ENCODE measurements around the gene CD47.

Gene CD47

GRCh38 chr3:108093616-108094015, 2.8 kb upstream of the CD47 start:
- Histone ChIP-seq H3K36me3 (no peaks in the 10 kb centered on the region), H3K4me1 (peaks cover 21% of the 10 kb centered on the region), H4K20me1 (peaks cover 8% of the 10 kb centered on the region), H3K27ac (no peak overlapping the region), H3K9me3 (no peaks in the 10 kb centered on the region), H3K27me3 (no peaks in the 10 kb centered on the region), H3K4me2 (no peak overlapping the region), H3K4me3 (no peak overlapping the region), H3K9ac (no peak overlapping the region)
- no peak for TF ChIP-seq Cebpa-rat (IDR thresholded peaks at IDR 0.05)

DNA sequence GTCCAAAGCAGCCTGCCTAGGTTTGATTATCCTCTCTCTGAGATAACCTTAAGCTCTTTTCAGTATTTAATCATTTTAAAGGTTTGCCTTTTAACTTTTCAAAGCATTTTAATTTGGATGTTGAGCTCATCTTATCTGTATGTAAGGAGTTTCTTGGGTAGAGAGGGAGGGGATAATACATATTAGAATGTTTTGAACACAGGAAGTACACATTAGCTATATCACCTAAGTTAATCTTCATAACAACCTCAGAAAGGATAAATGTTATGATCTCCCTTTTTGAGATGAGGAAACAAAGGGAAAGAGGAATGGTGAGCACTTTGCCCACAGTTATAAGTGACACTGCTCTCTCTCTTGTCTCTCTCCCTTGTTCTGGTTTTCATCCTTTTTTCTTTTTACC, 2.2 kb upstream of the CD47 start:
- Histone ChIP-seq H3K27me3 (no peaks in the 10 kb centered on the region), H3K9me3 (no peaks in the 10 kb centered on the region), H3K27ac (no peak overlapping the region), H3K4me2 (peak overlapping the region; percentile 93), H3K36me3 (no peaks in the 10 kb centered on the region), H4K20me1 (peaks cover 14% of the 10 kb centered on the region), H3K9ac (no peak overlapping the region), H3K4me3 (no peak overlapping the region), H3K4me1 (peaks cover 27% of the 10 kb centered on the region)
- no peak for TF ChIP-seq Cebpa-rat (IDR thresholded peaks at IDR 0.05)

DNA sequence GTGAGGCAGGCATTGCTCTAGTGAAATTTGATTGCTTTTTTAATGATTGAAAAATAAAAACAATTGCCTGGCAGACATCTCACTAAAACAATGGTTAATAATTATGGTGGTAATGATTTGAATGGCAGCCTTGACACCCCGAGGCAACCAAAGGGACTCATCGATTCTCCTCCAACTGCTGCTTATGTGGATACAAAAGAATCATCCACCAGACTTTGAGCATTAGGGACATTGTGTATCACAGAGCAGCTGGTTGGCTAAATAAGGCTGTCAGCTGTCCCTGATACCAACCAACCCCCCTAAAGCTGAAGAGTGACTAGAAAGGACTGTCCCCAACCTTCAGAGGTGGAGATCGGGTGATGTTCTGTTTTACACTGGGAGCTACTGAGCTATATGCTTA, 1.7 kb upstream of the CD47 start:
- Histone ChIP-seq H3K27ac (no peak overlapping the region), H3K4me2 (peak overlapping the region; percentile 93), H3K9me3 (no peaks in the 10 kb centered on the region)

DNA sequence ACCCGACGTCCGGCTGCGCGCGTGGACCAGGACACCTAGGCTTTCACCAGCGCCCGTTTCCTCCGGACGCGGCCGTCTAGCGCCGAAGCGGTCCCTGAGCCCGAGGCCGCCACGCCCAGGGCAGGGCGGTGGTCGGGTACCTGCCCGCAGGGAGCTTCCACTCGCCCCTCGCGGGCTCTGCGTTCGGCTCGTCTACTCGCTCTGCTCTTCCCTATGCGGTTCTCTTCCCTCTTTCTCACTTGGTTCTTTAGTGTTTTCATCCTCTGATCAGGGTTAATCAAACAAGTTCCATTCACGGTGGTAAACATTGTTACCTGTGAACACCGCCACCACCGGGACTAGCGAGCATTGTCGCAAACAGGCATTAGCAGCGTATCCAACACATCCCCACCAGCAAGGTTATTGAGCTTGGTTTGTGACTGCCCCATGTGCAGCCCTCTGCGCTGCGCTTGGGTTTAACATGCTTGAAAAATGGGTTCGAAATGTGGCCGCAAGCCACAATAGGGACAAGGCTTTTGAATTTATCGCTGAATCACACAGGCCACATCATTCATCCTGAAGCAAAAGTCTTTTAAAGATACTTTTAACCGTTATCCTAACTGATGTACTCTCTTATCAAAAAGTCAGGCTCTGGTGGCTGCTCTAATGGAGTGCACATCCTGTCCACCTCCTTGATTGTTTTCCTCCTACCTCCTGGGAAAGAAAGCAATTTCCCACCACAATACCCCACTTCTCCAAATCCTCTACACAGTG, 843 bp upstream of the CD47 start:
- Histone ChIP-seq H3K27ac (peak overlapping the region; percentile 91), H3K4me1 (peaks cover 41% of the 10 kb centered on the region), H3K4me2 (peak overlapping the region; percentile 93), H3K27me3 (no peaks in the 10 kb centered on the region), H4K20me1 (peaks cover 27% of the 10 kb centered on the region), H3K4me3 (peak overlapping the region; percentile 86), H3K36me3 (peaks cover 8% of the 10 kb centered on the region), H3K9ac (peak overlapping the region; percentile 85), H3K9me3 (0 out of 2 replicates have a peak, but pooled peaks cover 1% of the 10 kb centered on the region)
- TF ChIP-seq Cebpa-rat (IDR thresholded peaks at IDR 0.05), result no peak

More for the DNA sequence above, 1.7 kb upstream of the CD47 start:
- Histone ChIP-seq H3K36me3 (no peaks in the 10 kb centered on the region), H3K9ac (no peak overlapping the region), H3K4me3 (no peak overlapping the region), H3K27me3 (no peaks in the 10 kb centered on the region), H3K4me1 (peaks cover 33% of the 10 kb centered on the region), H4K20me1 (peaks cover 19% of the 10 kb centered on the region)
- TF ChIP-seq Cebpa-rat (IDR thresholded peaks at IDR 0.05), result no peak

GRCh38 chr3:108090049-108090700, 656 bp downstream of the CD47 start:
- 0 out of 2 replicates have a peak, but pooled peaks cover 3% of the 10 kb centered on the region for H3K9me3 ChIP-seq
- H3K4me2 ChIP-seq, result peak overlapping the region; percentile 93
- peaks cover 17% of the 10 kb centered on the region for H3K36me3 ChIP-seq
- peak overlapping the region; percentile 91 for H3K27ac ChIP-seq
- H3K27me3 ChIP-seq, result no peaks in the 10 kb centered on the region
- H3K4me1 ChIP-seq, result peaks cover 46% of the 10 kb centered on the region
- peaks cover 39% of the 10 kb centered on the region for H4K20me1 ChIP-seq
- H3K4me3 ChIP-seq, result peak overlapping the region; percentile 86
- TF ChIP-seq Cebpa-rat (IDR thresholded peaks at IDR 0.05), result no peak
- H3K9ac ChIP-seq, result peak overlapping the region; percentile 85

- peaks cover 45% of the 10 kb centered on the region for H4K20me1 ChIP-seq
- H3K36me3 ChIP-seq, result peaks cover 23% of the 10 kb centered on the region
- H3K27me3 ChIP-seq, result no peaks in the 10 kb centered on the region
- peak overlapping the region; percentile 93 for H3K4me2 ChIP-seq
- no peak for TF ChIP-seq Cebpa-rat (IDR thresholded peaks at IDR 0.05)
- peak overlapping the region; percentile 91 for H3K27ac ChIP-seq
- H3K4me1 ChIP-seq, result peaks cover 46% of the 10 kb centered on the region
- H3K9me3 ChIP-seq, result 0 out of 2 replicates have a peak, but pooled peaks cover 3% of the 10 kb centered on the region
- H3K4me3 ChIP-seq, result peak overlapping the region; percentile 86
- H3K9ac ChIP-seq, result peak overlapping the region; percentile 85
Measured at GRCh38 chr3:108089579-108089978, 1.3 kb downstream of the CD47 start.

- 0 out of 2 replicates have a peak overlapping the region, but pooled peaks have one; percentile 91 for H3K27ac ChIP-seq
- 0 out of 2 replicates have a peak overlapping the region, but pooled peaks have one; percentile 85 for H3K9ac ChIP-seq
- peaks cover 46% of the 10 kb centered on the region for H3K4me1 ChIP-seq
- H3K4me2 ChIP-seq, result peak overlapping the region; percentile 93
- H3K9me3 ChIP-seq, result 0 out of 2 replicates have a peak, but pooled peaks cover 3% of the 10 kb centered on the region
- H3K36me3 ChIP-seq, result peaks cover 28% of the 10 kb centered on the region
- H4K20me1 ChIP-seq, result peaks cover 54% of the 10 kb centered on the region
- H3K4me3 ChIP-seq, result peak overlapping the region; percentile 86
- H3K27me3 ChIP-seq, result no peaks in the 10 kb centered on the region
- no peak for TF ChIP-seq Cebpa-rat (IDR thresholded peaks at IDR 0.05)
Measured at GRCh38 chr3:108088697-108089096, 2.1 kb downstream of the CD47 start.

DNA sequence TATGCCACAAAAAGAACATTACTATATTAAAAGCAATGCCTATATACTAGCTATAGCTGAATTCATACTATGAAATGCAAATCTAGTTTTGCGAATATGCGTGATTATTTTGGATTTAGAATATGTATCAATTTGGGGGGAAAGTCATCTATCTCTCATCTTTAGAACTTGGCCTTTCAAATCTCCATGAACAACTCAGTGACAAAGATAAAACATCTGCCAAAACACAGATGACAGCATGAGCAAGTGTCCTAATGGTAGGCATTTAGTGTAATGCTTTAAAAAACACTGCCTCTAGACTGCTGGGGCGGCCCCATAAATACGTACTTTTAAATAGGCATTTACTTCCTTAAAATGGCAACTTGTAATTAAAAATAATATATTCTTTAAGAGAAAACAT, 2.7 kb downstream of the CD47 start:
- Histone ChIP-seq H3K4me1 (peaks cover 46% of the 10 kb centered on the region), H3K4me2 (peak overlapping the region; percentile 93), H3K4me3 (peak overlapping the region; percentile 86; the same call in 1 of the 2 replicates), H3K27me3 (no peaks in the 10 kb centered on the region), H4K20me1 (peaks cover 60% of the 10 kb centered on the region), H3K9me3 (0 out of 2 replicates have a peak, but pooled peaks cover 3% of the 10 kb centered on the region), H3K27ac (no peak overlapping the region), H3K9ac (no peak overlapping the region), H3K36me3 (peaks cover 28% of the 10 kb centered on the region)
- no peak for TF ChIP-seq Cebpa-rat (IDR thresholded peaks at IDR 0.05)

GRCh38 chr3:108086653-108087052, 4.2 kb downstream of the CD47 start:
- peak overlapping the region; percentile 17 for H3K4me2 ChIP-seq

More at GRCh38 chr3:108086653-108087052, 4.2 kb downstream of the CD47 start:
- no peak overlapping the region for H3K9ac ChIP-seq
- H3K27ac ChIP-seq, result no peak overlapping the region
- TF ChIP-seq Cebpa-rat (IDR thresholded peaks at IDR 0.05), result no peak
- peaks cover 75% of the 10 kb centered on the region for H4K20me1 ChIP-seq
- H3K36me3 ChIP-seq, result peaks cover 28% of the 10 kb centered on the region
- H3K4me3 ChIP-seq, result no peak overlapping the region
- peaks cover 38% of the 10 kb centered on the region for H3K4me1 ChIP-seq
- no peaks in the 10 kb centered on the region for H3K27me3 ChIP-seq
- H3K9me3 ChIP-seq, result 0 out of 2 replicates have a peak, but pooled peaks cover 3% of the 10 kb centered on the region
